HCT116 (cell line): ENCODE measurements around the gene ROCK2. TPM values are rescaled to one million over a fixed set of nuclear protein-coding genes. Genes with fewer than 3 reads are reported as not detected.

Experiments
- ATAC-seq: fragments of 200-7000 bp; cut with Tn5 transposase; 2 replicates; pipeline ENCODE4 v1.9.1; 2020; ENCODE audit warnings: mild to moderate bottlenecking, moderate library complexity
- BruUV-seq: library from RNA; stranded (reverse); fragments of 400-500 nt; replicated peaks from 2 replicates; lab custom pipeline; 2021; lab: Mats Ljungman, UMichigan
- CTCF ChIA-PET: fragments of 300-600 bp; sonication (Branson Sonifier 250); formaldehyde crosslinking; loops from one replicate; lab custom pipeline; 2021; ENCODE audit warnings: antibody characterized with exemption; lab: Charles Lee
- POLR2A ChIA-PET: fragments of 300-600, 350-600 bp; sonication (Branson Sonifier 250); formaldehyde crosslinking; loops from one replicate; lab custom pipeline; 2021; ENCODE audit warnings: antibody characterized with exemption; lab: Charles Lee
- RAD21 ChIA-PET, 2 experiments: fragments of 300-600 bp; sonication (Branson Sonifier 250); formaldehyde crosslinking; loops; one replicate each; lab custom pipeline; 2023; ENCODE audit warnings: low total read pairs in 2 of 2; ENCODE audit not compliant: uncharacterized antibody in 2 of 2, unreplicated experiment in 2 of 2, low non-redundant PET in 1 of 2; lab: Charles Lee
- DNase-seq: peaks from one replicate; pipeline ENCODE4 v3.0.0-alpha.2; 2010; ENCODE audit warnings: low read depth, low spot score
- H2AFZ ChIP-seq: fragments of 200-600 bp; shearing (Covaris generic), sonication (generic); 2 replicates; pipeline ENCODE4 v1.6.1; 2017; ENCODE audit warnings: low read depth, mixed run types, mixed read lengths, antibody characterized with exemption, low read length; ENCODE audit not compliant: poor library complexity, severe bottlenecking
- H3K27ac ChIP-seq: 2 replicates; pipeline ENCODE4 v1.5.1; 2012; ENCODE audit warnings: low read depth, low read length
- H3K27me3 ChIP-seq: fragments of 200-600 bp; sonication (generic); 2 replicates; pipeline ENCODE4 v1.6.1; 2016; ENCODE audit warnings: mixed run types, low read length, mixed read lengths; ENCODE audit not compliant: insufficient read depth
- H3K36me3 ChIP-seq, 2 experiments: fragments of 200-500 bp in 1 of 2; fragments of 200-600 bp in 1 of 2; sonication (Bioruptor generic) in 1 of 2; sonication (generic) in 1 of 2; 2 replicates each; pipeline versions ENCODE4 v1.5.1 to v1.6.1; 2014 to 2016; ENCODE audit warnings: low read length in 2 of 2, inconsistent platforms in 1 of 2, mixed read lengths in 1 of 2, mixed run types in 1 of 2; ENCODE audit not compliant: insufficient read depth in 2 of 2, control insufficient read depth in 1 of 2
- H3K4me1 ChIP-seq, 2 experiments: fragments of 200-600 bp in 1 of 2; sonication (generic) in 1 of 2; 2 replicates each; pipeline versions ENCODE4 v1.5.1 to v1.6.1; 2012 to 2017; ENCODE audit warnings: low read length in 2 of 2, inconsistent platforms in 1 of 2, mild to moderate bottlenecking in 1 of 2, mixed read lengths in 1 of 2, mixed run types in 1 of 2, moderate library complexity in 1 of 2; ENCODE audit not compliant: insufficient read depth in 2 of 2, control insufficient read depth in 1 of 2
- H3K4me2 ChIP-seq: fragments of 200-600 bp; sonication (generic); 2 replicates; pipeline ENCODE4 v1.6.1; 2017; ENCODE audit warnings: mixed run types, low read length, mixed read lengths
- H3K4me3 ChIP-seq, 2 experiments: fragments of 200-600 bp in 1 of 2; sonication (generic) in 1 of 2; replicated peaks in 1 of 2; 2 replicates each; pipeline ENCODE4 v1.5.1; 2011 to 2016; ENCODE audit warnings: low read length in 2 of 2, control low read depth in 1 of 2, low read depth in 1 of 2, mild to moderate bottlenecking in 1 of 2, mixed read lengths in 1 of 2, mixed run types in 1 of 2
- H3K79me2 ChIP-seq: fragments of 200-600 bp; sonication (generic); 2 replicates; pipeline ENCODE4 v1.6.1; 2017; ENCODE audit warnings: mild to moderate bottlenecking, mixed run types, low read length, moderate library complexity, mixed read lengths; ENCODE audit not compliant: insufficient read depth
- H3K9ac ChIP-seq: fragments of 200-600 bp; sonication (generic); 2 replicates; pipeline ENCODE4 v1.6.1; 2016; ENCODE audit warnings: low read length, mixed read lengths
- H3K9me2 ChIP-seq: fragments of 200-600 bp; sonication (generic), shearing (Covaris generic); 2 replicates; pipeline ENCODE4 v1.6.1; 2017; ENCODE audit warnings: mixed run types, mild to moderate bottlenecking, moderate library complexity; ENCODE audit not compliant: insufficient read depth
- H3K9me3 ChIP-seq, 2 experiments: fragments of 200-500 bp in 1 of 2; fragments of 200-600 bp in 1 of 2; sonication (Bioruptor generic) in 1 of 2; sonication (generic) in 1 of 2; 2 replicates each; pipeline ENCODE4 v1.6.1; 2014 to 2017; ENCODE audit warnings: low read length in 2 of 2, mixed read lengths in 2 of 2, inconsistent platforms in 1 of 2, low read depth in 1 of 2, mild to moderate bottlenecking in 1 of 2, mixed run types in 1 of 2, moderate library complexity in 1 of 2; ENCODE audit not compliant: control insufficient read depth in 1 of 2, insufficient read depth in 1 of 2
- H4K20me1 ChIP-seq: fragments of 200-600 bp; sonication (generic), shearing (Covaris generic); 2 replicates; pipeline ENCODE4 v1.6.1; 2017; ENCODE audit warnings: mixed run types, mild to moderate bottlenecking, moderate library complexity; ENCODE audit not compliant: insufficient read depth
- CBX3 ChIP-seq: IDR thresholded peaks from 2 replicates; pipeline ENCODE4 v1.6.1; 2012; ENCODE audit warnings: low read depth
- CEBPB ChIP-seq: IDR thresholded peaks from 2 replicates; pipeline ENCODE4 v1.6.1; 2012; ENCODE audit warnings: low read depth
- EGR1 ChIP-seq: IDR thresholded peaks from 2 replicates; pipeline ENCODE4 v1.6.1; 2012; ENCODE audit warnings: low read depth
- ELF1 ChIP-seq: IDR thresholded peaks from 2 replicates; pipeline ENCODE4 v1.6.1; 2012; ENCODE audit warnings: low read depth, borderline replicate concordance
- FOSL1 ChIP-seq: IDR thresholded peaks from 2 replicates; pipeline ENCODE4 v1.6.1; 2012; ENCODE audit warnings: low read depth
- POLR2A ChIP-seq: IDR thresholded peaks from 2 replicates; pipeline ENCODE4 v1.7.0; 2011; ENCODE audit warnings: borderline replicate concordance; ENCODE audit not compliant: insufficient read depth, insufficient read length; ENCODE audit errors: extremely low read depth
- POLR2AphosphoS5 ChIP-seq: IDR thresholded peaks from 2 replicates; pipeline ENCODE4 v1.6.1; 2011; ENCODE audit warnings: mild to moderate bottlenecking, low read depth, low read length, moderate library complexity
- REST ChIP-seq: IDR thresholded peaks from 2 replicates; pipeline ENCODE4 v1.6.1; 2012; ENCODE audit warnings: low read depth
- SIN3A ChIP-seq: IDR thresholded peaks from 2 replicates; pipeline ENCODE4 v1.6.1; 2012; ENCODE audit warnings: low read depth
- SP1 ChIP-seq: IDR thresholded peaks from 2 replicates; pipeline ENCODE4 v1.6.1; 2012; ENCODE audit warnings: low read depth
- SRF ChIP-seq: IDR thresholded peaks from 2 replicates; pipeline ENCODE4 v1.6.1; 2012; ENCODE audit warnings: low read depth
- YY1 ChIP-seq: IDR thresholded peaks from 2 replicates; pipeline ENCODE4 v1.6.1; 2011; ENCODE audit warnings: low read length, low read depth, moderate library complexity, mild to moderate bottlenecking; ENCODE audit not compliant: insufficient replicate concordance; ENCODE audit errors: extremely low read depth
- ZNF274 ChIP-seq: fragments of 200-500 bp; sonication (Bioruptor generic); IDR thresholded peaks from 2 replicates; pipeline ENCODE4 v1.6.1; 2014; ENCODE audit warnings: mild to moderate bottlenecking, low read depth, low read length, inconsistent platforms
- intact Hi-C: fragments of 100-400 bp; cut with micrococcal nuclease; formaldehyde crosslinking; loops from 2 replicates; pipeline ENCODE4 v1.10.0; 2022
- total RNA-seq: library from RNA; stranded (reverse); gene quantifications from one replicate; pipeline ENCODE4 v1.2.1, GENCODE V29; 2021; ENCODE audit not compliant: unreplicated experiment
- TF ChIP-seq, protein P1 (sequence below): IDR thresholded peaks from 2 replicates; pipeline ENCODE4 v1.6.1; 2011; ENCODE audit warnings: mild to moderate bottlenecking, low read length, moderate library complexity; ENCODE audit not compliant: insufficient replicate concordance; ENCODE audit errors: extremely low read depth
- TF ChIP-seq, protein P2 (sequence below): IDR thresholded peaks from 2 replicates; pipeline ENCODE4 v1.6.1; 2012
- TF ChIP-seq, protein P3 (sequence below), 3 experiments: fragments of 200-600 bp in 1 of 3; sonication (generic) in 1 of 3; IDR thresholded peaks in 2 of 3; conservative IDR thresholded peaks in 1 of 3; 2 replicates each; pipeline ENCODE4 v1.5.1; 2012 to 2017; ENCODE audit warnings: low read depth in 2 of 3, low read length in 2 of 3, antibody characterized with exemption in 1 of 3, borderline replicate concordance in 1 of 3, control low read depth in 1 of 3, mild to moderate bottlenecking in 1 of 3, mixed read lengths in 1 of 3, mixed run types in 1 of 3, moderate library complexity in 1 of 3; ENCODE audit not compliant: insufficient read depth in 1 of 3
- TF ChIP-seq, protein P4 (sequence below): IDR thresholded peaks from 2 replicates; pipeline ENCODE4 v1.6.1; 2012

The ROCK2 gene
- total RNA-seq, 1 experiment from 2014 or later: 48.0 TPM

GRCh38 chr2:11157731-11158130, 186.7 kb downstream of the ROCK2 start:
- H3K9ac ChIP-seq: no peak overlapping the region
- H3K27me3 ChIP-seq: no peaks in the 10 kb centered on the region
- no peaks in the 10 kb centered on the region for H3K9me2 ChIP-seq
- peaks cover 7 to 18% of the 10 kb centered on the region in 2 experiments; a peak in 3 of 4 replicates for H3K4me1 ChIP-seq
- ATAC-seq (no peak), DNase-seq (no peak)
- no peak overlapping the region for H3K4me2 ChIP-seq
- H3K79me2 ChIP-seq: no peaks in the 10 kb centered on the region
- intact Hi-C loops: no loop called here
- no peak for TF ChIP-seq POLR2AphosphoS5
- TF ChIP-seq, protein P1, sequence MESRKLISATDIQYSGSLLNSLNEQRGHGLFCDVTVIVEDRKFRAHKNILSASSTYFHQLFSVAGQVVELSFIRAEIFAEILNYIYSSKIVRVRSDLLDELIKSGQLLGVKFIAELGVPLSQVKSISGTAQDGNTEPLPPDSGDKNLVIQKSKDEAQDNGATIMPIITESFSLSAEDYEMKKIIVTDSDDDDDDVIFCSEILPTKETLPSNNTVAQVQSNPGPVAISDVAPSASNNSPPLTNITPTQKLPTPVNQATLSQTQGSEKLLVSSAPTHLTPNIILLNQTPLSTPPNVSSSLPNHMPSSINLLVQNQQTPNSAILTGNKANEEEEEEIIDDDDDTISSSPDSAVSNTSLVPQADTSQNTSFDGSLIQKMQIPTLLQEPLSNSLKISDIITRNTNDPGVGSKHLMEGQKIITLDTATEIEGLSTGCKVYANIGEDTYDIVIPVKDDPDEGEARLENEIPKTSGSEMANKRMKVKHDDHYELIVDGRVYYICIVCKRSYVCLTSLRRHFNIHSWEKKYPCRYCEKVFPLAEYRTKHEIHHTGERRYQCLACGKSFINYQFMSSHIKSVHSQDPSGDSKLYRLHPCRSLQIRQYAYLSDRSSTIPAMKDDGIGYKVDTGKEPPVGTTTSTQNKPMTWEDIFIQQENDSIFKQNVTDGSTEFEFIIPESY: no peak
- no peak for TF ChIP-seq POLR2A
- TF ChIP-seq, protein P2, sequence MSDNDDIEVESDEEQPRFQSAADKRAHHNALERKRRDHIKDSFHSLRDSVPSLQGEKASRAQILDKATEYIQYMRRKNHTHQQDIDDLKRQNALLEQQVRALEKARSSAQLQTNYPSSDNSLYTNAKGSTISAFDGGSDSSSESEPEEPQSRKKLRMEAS: no peak
- TF ChIP-seq SIN3A: no peak
- TF ChIP-seq YY1: no peak
- no peak for TF ChIP-seq CBX3
- TF ChIP-seq SP1: no peak
- no peak for TF ChIP-seq REST
- no peak for TF ChIP-seq CEBPB
- TF ChIP-seq SRF: no peak
- TF ChIP-seq, protein P3, sequence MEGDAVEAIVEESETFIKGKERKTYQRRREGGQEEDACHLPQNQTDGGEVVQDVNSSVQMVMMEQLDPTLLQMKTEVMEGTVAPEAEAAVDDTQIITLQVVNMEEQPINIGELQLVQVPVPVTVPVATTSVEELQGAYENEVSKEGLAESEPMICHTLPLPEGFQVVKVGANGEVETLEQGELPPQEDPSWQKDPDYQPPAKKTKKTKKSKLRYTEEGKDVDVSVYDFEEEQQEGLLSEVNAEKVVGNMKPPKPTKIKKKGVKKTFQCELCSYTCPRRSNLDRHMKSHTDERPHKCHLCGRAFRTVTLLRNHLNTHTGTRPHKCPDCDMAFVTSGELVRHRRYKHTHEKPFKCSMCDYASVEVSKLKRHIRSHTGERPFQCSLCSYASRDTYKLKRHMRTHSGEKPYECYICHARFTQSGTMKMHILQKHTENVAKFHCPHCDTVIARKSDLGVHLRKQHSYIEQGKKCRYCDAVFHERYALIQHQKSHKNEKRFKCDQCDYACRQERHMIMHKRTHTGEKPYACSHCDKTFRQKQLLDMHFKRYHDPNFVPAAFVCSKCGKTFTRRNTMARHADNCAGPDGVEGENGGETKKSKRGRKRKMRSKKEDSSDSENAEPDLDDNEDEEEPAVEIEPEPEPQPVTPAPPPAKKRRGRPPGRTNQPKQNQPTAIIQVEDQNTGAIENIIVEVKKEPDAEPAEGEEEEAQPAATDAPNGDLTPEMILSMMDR (IDR thresholded peaks at IDR 0.05 in 2 of 3, conservative IDR thresholded peaks at IDR 0.05 in 1 of 3; ENCODE audit: borderline replicate concordance in 1 of 3, insufficient read depth in 1 of 3, low read depth in 2 of 3, low read length in 2 of 3): no peak
- no peak for TF ChIP-seq ZNF274
- TF ChIP-seq FOSL1: no peak
- TF ChIP-seq, protein P4, sequence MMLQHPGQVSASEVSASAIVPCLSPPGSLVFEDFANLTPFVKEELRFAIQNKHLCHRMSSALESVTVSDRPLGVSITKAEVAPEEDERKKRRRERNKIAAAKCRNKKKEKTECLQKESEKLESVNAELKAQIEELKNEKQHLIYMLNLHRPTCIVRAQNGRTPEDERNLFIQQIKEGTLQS: no peak
- TF ChIP-seq ELF1: no peak
- no peak for TF ChIP-seq EGR1
- no peak overlapping the region for H3K27ac ChIP-seq
- no peaks in the 10 kb centered on the region for H3K36me3 ChIP-seq
- POLR2A ChIA-PET: no interaction called here
- no peaks in the 10 kb centered on the region for H4K20me1 ChIP-seq
- CTCF ChIA-PET: no interaction called here
- BruUV-seq: no TSS peak
- RAD21 ChIA-PET: no interaction called here
- no peak overlapping the region for H3K4me3 ChIP-seq
- no peaks in the 10 kb centered on the region for H3K9me3 ChIP-seq
- no peak overlapping the region for H2AFZ ChIP-seq
